GM23248 (cell line): Measurements from ENCODE around the gene CLMP. TPM values are rescaled to one million over a fixed set of nuclear protein-coding genes. Genes with fewer than 3 reads are reported as not detected.

Experiments used
- DNase-seq: peaks from one replicate; pipeline ENCODE4 v3.0.0-alpha.2; 2015
- H2AFZ ChIP-seq: fragments of 200-600 bp; sonication (generic); 2 replicates; pipeline ENCODE4 v1.6.1; 2016; ENCODE audit warnings: antibody characterized with exemption
- H3F3A ChIP-seq: fragments of 200-600 bp; sonication (generic); 2 replicates; pipeline ENCODE4 v1.6.1; 2016; ENCODE audit warnings: mild to moderate bottlenecking, antibody characterized with exemption, mixed run types; ENCODE audit not compliant: insufficient read depth
- H3K27ac ChIP-seq: fragments of 200-600 bp; sonication (generic); 2 replicates; pipeline ENCODE4 v1.5.1; 2016; ENCODE audit warnings: mild to moderate bottlenecking
- H3K27me3 ChIP-seq: fragments of 200-600 bp; sonication (generic); replicated peaks from 2 replicates; pipeline ENCODE4 v1.6.1; 2016; ENCODE audit warnings: mild to moderate bottlenecking; ENCODE audit not compliant: insufficient read depth
- H3K36me3 ChIP-seq: fragments of 200-600 bp; sonication (generic); 2 replicates; pipeline ENCODE4 v1.6.1; 2016; ENCODE audit warnings: low read depth, mild to moderate bottlenecking
- H3K4me1 ChIP-seq: fragments of 200-600 bp; sonication (generic); 2 replicates; pipeline ENCODE4 v1.6.1; 2016; ENCODE audit warnings: mild to moderate bottlenecking; ENCODE audit not compliant: insufficient read depth
- H3K4me2 ChIP-seq: fragments of 200-600 bp; sonication (generic); one replicate; pipeline ENCODE4 v1.6.1; 2016; ENCODE audit warnings: mild to moderate bottlenecking; ENCODE audit not compliant: unreplicated experiment
- H3K4me3 ChIP-seq: fragments of 200-600 bp; sonication (generic); 2 replicates; pipeline ENCODE4 v1.5.1; 2016; ENCODE audit warnings: mild to moderate bottlenecking
- H3K79me2 ChIP-seq: fragments of 200-600 bp; sonication (generic); 2 replicates; pipeline ENCODE4 v1.6.1; 2016; ENCODE audit warnings: mild to moderate bottlenecking; ENCODE audit not compliant: insufficient read depth
- H3K9ac ChIP-seq: fragments of 200-600 bp; sonication (generic); 2 replicates; pipeline ENCODE4 v1.6.1; 2016; ENCODE audit warnings: mild to moderate bottlenecking
- H3K9me2 ChIP-seq: fragments of 200-600 bp; sonication (generic); 2 replicates; pipeline ENCODE4 v1.6.1; 2016; ENCODE audit warnings: mixed run types, mild to moderate bottlenecking, moderate library complexity; ENCODE audit not compliant: insufficient read depth
- H3K9me3 ChIP-seq: fragments of 200-600 bp; sonication (generic); one replicate; pipeline ENCODE4 v1.6.1; 2017; ENCODE audit warnings: low read depth
- H4K20me1 ChIP-seq: fragments of 200-600 bp; sonication (generic); 2 replicates; pipeline ENCODE4 v1.6.0; 2016; ENCODE audit not compliant: insufficient read depth
- EZH2 ChIP-seq: fragments of 200-600 bp; sonication (generic); IDR thresholded peaks from 2 replicates; pipeline ENCODE4 v1.6.1; 2018; ENCODE audit warnings: antibody characterized with exemption, mild to moderate bottlenecking; ENCODE audit not compliant: insufficient read depth, poor library complexity, severe bottlenecking
- EZH2phosphoT487 ChIP-seq: fragments of 200-600 bp; sonication (generic); IDR thresholded peaks from 2 replicates; pipeline ENCODE4 v1.6.1; 2018; ENCODE audit warnings: antibody characterized with exemption, moderate library complexity, mild to moderate bottlenecking, low read depth; ENCODE audit not compliant: insufficient read depth
- WGBS, 2 experiments: methylation state at CpG; one replicate each; pipeline ENCODE4 v1.1.6; 2015 to 2017; ENCODE audit warnings: low lambda C conversion rate in 2 of 2, low coverage in 1 of 2; ENCODE audit errors: missing lambda C conversion rate in 2 of 2; 5-methylcytosine and 5-hydroxymethylcytosine counted together
- in situ Hi-C: fragments of 300-500 bp; cut with MboI; formaldehyde crosslinking; loops from 2 replicates; pipeline ENCODE4 v1.15.0; 2020
- polyA plus RNA-seq: library from polyadenylated mRNA; unstranded; fragments of >200 nt; fragmentation: Nextera tagmentation; extraction: Ambion mirVana; gene quantifications from 2 replicates; pipeline ENCODE4 v1.2.1, GENCODE V29; 2016
- total RNA-seq: library from RNA; depleted of rRNA; stranded (reverse); fragments of >200 nt; shearing (Covaris generic); gene quantifications from 2 replicates; pipeline ENCODE4 v1.2.3, GENCODE V29; 2014

The CLMP gene
- total and polyA plus RNA-seq, 2 experiments from 2014 or later, result 166 to 215 TPM

- Histone ChIP-seq H3F3A (peaks cover 78% of the 10 kb centered on the region), H3K79me2 (peaks cover 99% of the 10 kb centered on the region), H3K27ac (peak overlapping the region; percentile 93), H3K9me2 (no peaks in the 10 kb centered on the region), H2AFZ (no peak overlapping the region), H3K4me1 (peaks cover 66% of the 10 kb centered on the region), H4K20me1 (no peaks in the 10 kb centered on the region), H3K27me3 (no peaks in the 10 kb centered on the region), H3K9ac (peak overlapping the region; percentile 94), H3K4me3 (peak overlapping the region; percentile 86), H3K36me3 (peaks cover 32% of the 10 kb centered on the region), H3K9me3 (no peaks in the 10 kb centered on the region), H3K4me2 (peak overlapping the region; percentile 99)
- WGBS, 2 experiments, result 96 to 99% methylated on average over 2 of the region's 2 CpGs
- TF ChIP-seq EZH2phosphoT487 (no peak), EZH2 (no peak)
- DNase-seq, result peak; percentile 3
- in situ Hi-C loops, result no loop called here
Measured at GRCh38 chr11:123191939-123192338, 3.1 kb downstream of the CLMP start.

- peak; percentile 74 for DNase-seq
Measured at GRCh38 chr11:123190518-123190917, 4.5 kb downstream of the CLMP start.

GRCh38 chr11:123188508-123189165, 6.4 kb downstream of the CLMP start:
- no peaks in the 10 kb centered on the region for H3K27me3 ChIP-seq
- peak; percentile 88 for DNase-seq
- H3K9ac ChIP-seq, result peak overlapping the region; percentile 94
- no peaks in the 10 kb centered on the region for H3K9me2 ChIP-seq
- peaks cover 47% of the 10 kb centered on the region for H3K36me3 ChIP-seq
- WGBS, 2 experiments, result 3 to 5% methylated on average over 5 of the region's 5 CpGs
- H3K9me3 ChIP-seq, result no peaks in the 10 kb centered on the region
- no peaks in the 10 kb centered on the region for H4K20me1 ChIP-seq
- H3K4me2 ChIP-seq, result peak overlapping the region; percentile 99
- peaks cover 100% of the 10 kb centered on the region for H3K79me2 ChIP-seq
- H2AFZ ChIP-seq, result no peak overlapping the region
- peaks cover 95% of the 10 kb centered on the region for H3F3A ChIP-seq
- peaks cover 84% of the 10 kb centered on the region for H3K4me1 ChIP-seq
- in situ Hi-C loops, result no loop called here
- peak overlapping the region; percentile 86 for H3K4me3 ChIP-seq
- TF ChIP-seq EZH2phosphoT487 (no peak), EZH2 (no peak)
- peak overlapping the region; percentile 93 for H3K27ac ChIP-seq

More at GRCh38 chr11:123190518-123190917, 4.5 kb downstream of the CLMP start:
- H3K79me2 ChIP-seq, result peaks cover 100% of the 10 kb centered on the region
- peak overlapping the region; percentile 94 for H3K9ac ChIP-seq
- H3K9me2 ChIP-seq, result no peaks in the 10 kb centered on the region
- H3K27ac ChIP-seq, result peak overlapping the region; percentile 93
- H3K4me1 ChIP-seq, result peaks cover 67% of the 10 kb centered on the region
- peak overlapping the region; percentile 99 for H3K4me2 ChIP-seq
- H3F3A ChIP-seq, result peaks cover 90% of the 10 kb centered on the region
- H4K20me1 ChIP-seq, result no peaks in the 10 kb centered on the region
- no peaks in the 10 kb centered on the region for H3K27me3 ChIP-seq
- in situ Hi-C loops, result no loop called here
- 4 to 7% methylated on average over 3 of the region's 3 CpGs for WGBS, 2 experiments
- H3K4me3 ChIP-seq, result peak overlapping the region; percentile 86
- H3K9me3 ChIP-seq, result no peaks in the 10 kb centered on the region
- H2AFZ ChIP-seq, result no peak overlapping the region
- H3K36me3 ChIP-seq, result peaks cover 42% of the 10 kb centered on the region
- TF ChIP-seq EZH2phosphoT487, result no peak
- TF ChIP-seq EZH2, result no peak

- peaks cover 43% of the 10 kb centered on the region for H3K36me3 ChIP-seq
- no peaks in the 10 kb centered on the region for H3K9me2 ChIP-seq
- H3K9ac ChIP-seq, result peak overlapping the region; percentile 94
- peak overlapping the region; percentile 99 for H3K4me2 ChIP-seq
- H3K27me3 ChIP-seq, result no peaks in the 10 kb centered on the region
- peak overlapping the region; percentile 93 for H3K27ac ChIP-seq
- TF ChIP-seq EZH2phosphoT487 (no peak), EZH2 (no peak)
- 25 to 28% methylated on average over 17 of the region's 17 CpGs for WGBS, 2 experiments
- H3K4me3 ChIP-seq, result peak overlapping the region; percentile 86
- peak; percentile 62 for DNase-seq
- no peak overlapping the region for H2AFZ ChIP-seq
- no peaks in the 10 kb centered on the region for H3K9me3 ChIP-seq
- H3K4me1 ChIP-seq, result peaks cover 90% of the 10 kb centered on the region
- H4K20me1 ChIP-seq, result no peaks in the 10 kb centered on the region
- peaks cover 90% of the 10 kb centered on the region for H3F3A ChIP-seq
- H3K79me2 ChIP-seq, result peaks cover 100% of the 10 kb centered on the region
- in situ Hi-C loops, result no loop called here
Measured at GRCh38 chr11:123187665-123188507, 7.2 kb downstream of the CLMP start.
